ENCODE data around the gene CD300C.
"Not testable (repeated sequence)": the region's sequence is repeated elsewhere in the genome, so short reads cannot be mapped to it uniquely, and the experiment has no call there.

Gene CD300C

GRCh38 chr17:74565126-74565525, 19.2 kb upstream of the CD300C start:
- DNase-seq (ENCODE audit: extremely low spot score): no peak
- POLR2A ChIA-PET: no interaction called here
- TF ChIP-seq CTCF (IDR thresholded peaks at IDR 0.05; ENCODE audit: control extremely low read depth, extremely low read depth, low read depth, missing control alignments): no peak
- CTCF ChIA-PET: interaction anchor here (1.2 to 2.3 kb wide), 4 partner anchors 39 to 187 kb away, joined by 3 to 11 read pairs (median 4); no protein-coding TSS in a partner anchor

- TF ChIP-seq CTCF (IDR thresholded peaks at IDR 0.05; ENCODE audit: control extremely low read depth, extremely low read depth, low read depth, missing control alignments): no peak
- no peak for DNase-seq (ENCODE audit: extremely low spot score)
- CTCF ChIA-PET: no interaction called here
- POLR2A ChIA-PET: no interaction called here
These were observed 17.4 kb upstream of the CD300C start for GRCh38 chr17:74563358-74563757.

- no peak for TF ChIP-seq CTCF (IDR thresholded peaks at IDR 0.05; ENCODE audit: control extremely low read depth, extremely low read depth, low read depth, missing control alignments)
- DNase-seq (ENCODE audit: extremely low spot score): no peak
- ChIA-PET POLR2A (no interaction called here), CTCF (interaction anchor here (0.7 to 1.4 kb wide), 3 partner anchors 11 to 209 kb away, joined by 3 to 4 read pairs (median 4); no protein-coding TSS in a partner anchor)
These were observed 15.7 kb upstream of the CD300C start for GRCh38 chr17:74561586-74561985.

- POLR2A ChIA-PET: no interaction called here
- DNase-seq (ENCODE audit: extremely low spot score): no peak
- CTCF ChIA-PET: no interaction called here
- no peak for TF ChIP-seq CTCF (IDR thresholded peaks at IDR 0.05; ENCODE audit: control extremely low read depth, extremely low read depth, low read depth, missing control alignments)
These were observed 13.1 kb upstream of the CD300C start for GRCh38 chr17:74558882-74559519.

- ChIA-PET POLR2A (interaction anchor here (0.6 kb wide), 1 partner anchor 352 kb away, joined by 4 read pairs; no protein-coding TSS in a partner anchor), CTCF (interaction anchor here (1.5 to 5.1 kb wide), 2 partner anchors 8 to 191 kb away, joined by 4 to 27 read pairs; partner anchors contain the start of gene CD300H)
- not testable (repeated sequence) for DNase-seq (ENCODE audit: extremely low spot score)
These were observed 12.5 kb upstream of the CD300C start for GRCh38 chr17:74558402-74558801.

- POLR2A ChIA-PET: no interaction called here
- DNase-seq (ENCODE audit: extremely low spot score): no peak
- CTCF ChIA-PET: interaction anchor here (5.1 kb wide), 1 partner anchor 11 kb away, joined by 27 read pairs; the partner anchor contains the start of gene CD300H
- no peak for TF ChIP-seq CTCF (IDR thresholded peaks at IDR 0.05; ENCODE audit: control extremely low read depth, extremely low read depth, low read depth, missing control alignments)
These were observed 9.6 kb upstream of the CD300C start for GRCh38 chr17:74555427-74555940.

- DNase-seq (ENCODE audit: extremely low spot score): no peak
- POLR2A ChIA-PET: no interaction called here
- TF ChIP-seq CTCF (IDR thresholded peaks at IDR 0.05; ENCODE audit: control extremely low read depth, extremely low read depth, low read depth, missing control alignments): no peak
- CTCF ChIA-PET: interaction anchor here (1.1 to 5.1 kb wide), 2 partner anchors 12 to 98 kb away, joined by 3 to 27 read pairs; partner anchors contain the start of gene CD300H
These were observed 9.0 kb upstream of the CD300C start for GRCh38 chr17:74554909-74555308.

All from GM10248 (cell line).